GM19035 (cell line): Measurements from ENCODE around the gene ZFAND3.

Experiments
- ATAC-seq: cut with Tn5 transposase; IDR thresholded peaks from one replicate; pipeline ENCODE4 v1.9.1; 2021; ENCODE audit not compliant: unreplicated experiment

The ZFAND3 gene

DNA sequence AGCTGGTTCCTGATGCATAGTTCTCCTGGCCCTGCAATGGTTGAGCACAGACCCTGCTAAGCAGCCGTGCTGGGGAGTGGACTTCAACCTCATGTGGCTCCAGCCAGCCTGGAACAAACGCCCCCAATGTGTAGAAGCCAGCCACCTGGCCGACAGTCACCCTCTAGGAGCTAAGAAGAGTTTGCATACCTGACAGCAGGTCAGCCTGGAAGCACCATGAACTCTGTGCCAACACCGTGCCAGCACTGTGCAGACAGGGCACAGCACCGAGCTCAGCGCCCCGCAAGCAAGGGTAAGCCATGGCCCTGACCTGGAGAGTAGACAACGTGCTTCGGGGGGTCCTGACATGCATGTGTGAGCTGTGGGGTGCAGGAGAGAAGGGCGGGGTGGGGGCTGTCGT is 356.3 kb downstream of the ZFAND3 start:
- no peak for ATAC-seq

DNA sequence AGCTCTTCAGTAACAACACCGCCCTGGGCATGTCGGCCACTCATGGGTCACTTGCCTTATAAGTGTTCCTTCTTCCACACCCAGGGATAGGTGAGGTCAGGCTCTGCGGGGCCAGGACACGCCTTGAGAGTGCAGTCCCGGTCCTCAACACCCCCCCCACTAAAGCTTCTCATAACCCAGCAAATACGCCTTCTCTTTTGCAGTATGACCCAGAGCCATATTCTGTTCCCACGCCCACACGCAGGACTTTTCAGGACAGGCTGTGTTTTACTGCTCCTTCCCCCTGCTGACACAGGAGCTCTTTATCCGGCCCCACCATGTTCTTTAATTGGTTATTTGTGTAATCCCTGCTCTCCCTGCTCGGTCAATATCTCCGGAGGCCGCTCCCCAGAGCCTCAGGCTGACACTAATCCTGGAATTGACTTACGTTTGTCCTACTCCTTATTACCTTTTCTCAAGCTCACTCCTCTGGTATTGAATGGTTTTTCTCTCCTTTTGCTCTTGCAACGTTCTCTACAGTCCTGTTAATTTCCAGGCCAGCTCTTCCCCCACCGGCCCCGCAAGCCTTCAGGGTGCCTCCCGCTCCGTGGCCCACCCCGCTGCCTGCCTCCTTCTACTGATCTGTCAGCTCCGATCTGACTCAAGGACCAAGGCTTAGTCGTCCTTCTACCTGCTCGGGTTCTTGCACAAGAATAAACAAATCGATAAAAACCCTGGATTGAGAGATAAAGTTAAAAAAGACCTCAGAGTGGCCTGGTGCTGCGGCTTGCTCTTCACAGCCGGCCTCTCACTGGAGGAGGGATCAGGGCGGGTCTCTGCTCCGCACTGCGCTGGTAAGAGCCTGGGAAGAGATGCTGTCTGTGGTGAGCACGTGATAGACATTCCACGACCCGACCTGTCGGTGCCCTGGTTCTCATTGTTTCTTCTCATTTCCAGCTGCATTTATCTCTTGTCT is 357.5 kb downstream of the ZFAND3 start:
- ATAC-seq, result no peak

DNA sequence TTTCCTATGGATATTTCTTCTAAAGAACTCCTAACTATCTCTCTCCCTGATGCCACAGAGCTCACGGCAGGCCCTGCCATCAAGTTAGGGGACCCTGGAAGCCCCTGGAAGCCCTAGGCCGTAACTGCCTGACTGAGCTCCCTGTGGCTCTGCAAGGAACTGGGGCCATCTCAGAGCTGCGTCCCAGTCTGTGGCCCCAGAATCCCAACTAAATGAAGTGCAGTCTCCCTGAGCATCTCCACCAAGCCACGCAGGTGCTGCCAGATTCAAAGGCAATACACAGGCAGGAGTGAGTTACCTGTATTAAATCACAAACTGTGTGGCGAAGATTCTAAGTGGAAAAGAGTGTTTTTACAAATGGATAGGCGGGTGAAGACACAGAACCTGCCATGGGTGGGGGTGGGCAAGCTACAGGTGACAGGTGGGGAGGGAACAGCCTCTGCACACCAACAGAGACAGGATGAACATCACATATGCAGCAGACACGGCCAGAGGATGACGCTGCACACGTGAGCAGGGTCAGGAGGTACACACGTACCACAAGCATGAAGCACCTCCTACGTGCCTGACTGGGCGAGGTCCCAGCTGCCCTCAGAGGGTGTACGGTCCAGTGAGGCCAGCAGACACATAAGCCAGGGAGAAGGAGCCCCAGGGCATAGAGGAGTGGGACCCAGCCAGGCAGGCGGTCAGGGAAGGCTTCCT is 358.5 kb downstream of the ZFAND3 start:
- ATAC-seq, result no peak

DNA sequence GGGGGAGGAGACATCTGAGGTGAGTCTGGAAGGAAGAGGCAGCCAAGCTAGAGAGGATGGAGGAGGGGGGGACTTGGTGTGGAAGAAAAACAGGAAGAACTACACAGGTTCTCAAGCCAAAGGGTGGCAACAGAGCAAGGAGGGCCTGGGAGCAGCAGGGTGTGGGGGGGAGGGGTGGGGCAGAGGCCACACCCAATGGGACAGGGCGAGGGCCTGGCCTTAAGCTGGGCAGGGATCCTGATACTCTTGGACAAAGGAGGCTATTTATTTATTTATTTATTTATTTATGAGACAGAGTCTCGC is 359.0 kb downstream of the ZFAND3 start:
- no peak for ATAC-seq

DNA sequence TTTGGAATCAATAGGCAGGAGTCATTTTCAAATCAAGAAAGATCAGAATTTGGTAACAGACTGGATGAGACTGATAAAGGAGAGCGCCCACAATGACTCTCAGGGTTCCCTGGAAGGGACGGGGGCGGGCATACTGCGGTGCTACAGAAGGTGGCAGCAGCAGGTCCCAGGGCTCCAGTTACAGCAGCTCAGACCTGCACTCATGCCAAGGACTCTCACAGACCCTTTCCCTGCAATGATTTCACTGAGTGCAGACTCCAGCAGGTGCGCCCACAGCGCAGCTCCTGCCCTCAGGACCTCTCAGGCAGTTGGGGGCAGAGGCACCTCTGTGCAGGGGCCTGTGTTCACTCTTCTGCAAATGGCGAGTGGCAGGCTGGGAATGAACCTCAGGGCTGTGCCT is 359.8 kb downstream of the ZFAND3 start:
- no peak for ATAC-seq

DNA sequence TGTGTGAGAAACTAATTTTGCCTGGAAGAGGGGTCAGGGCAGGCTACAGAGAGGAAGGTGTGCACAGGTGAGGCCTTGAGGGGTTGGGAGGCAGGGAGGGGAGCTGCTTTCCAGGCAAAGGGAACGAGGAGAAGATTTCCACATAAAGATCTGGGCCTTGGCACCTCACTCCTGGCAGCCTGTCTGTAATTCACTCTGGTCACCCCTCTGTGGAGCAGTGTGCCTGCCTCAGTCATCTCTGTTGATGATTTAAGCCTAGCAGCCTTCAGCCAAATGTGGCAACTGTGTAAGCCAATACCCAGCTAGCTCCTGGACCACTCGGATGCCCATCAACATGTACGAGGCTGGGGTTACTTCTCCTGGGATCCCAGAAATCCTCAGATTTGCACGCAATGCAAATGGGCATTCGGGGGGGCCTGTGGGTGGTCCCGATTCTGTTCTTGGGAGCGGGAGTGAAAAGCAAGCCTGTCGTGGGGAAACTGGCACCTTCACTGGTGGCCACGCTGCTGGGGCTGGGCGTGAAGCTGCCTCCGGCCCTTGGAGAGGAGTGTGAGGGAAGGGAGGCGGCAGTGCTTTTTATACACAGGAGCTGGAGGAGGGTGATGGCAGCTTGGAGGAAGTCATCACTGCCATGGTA is 360.4 kb downstream of the ZFAND3 start:
- ATAC-seq, result no peak

DNA sequence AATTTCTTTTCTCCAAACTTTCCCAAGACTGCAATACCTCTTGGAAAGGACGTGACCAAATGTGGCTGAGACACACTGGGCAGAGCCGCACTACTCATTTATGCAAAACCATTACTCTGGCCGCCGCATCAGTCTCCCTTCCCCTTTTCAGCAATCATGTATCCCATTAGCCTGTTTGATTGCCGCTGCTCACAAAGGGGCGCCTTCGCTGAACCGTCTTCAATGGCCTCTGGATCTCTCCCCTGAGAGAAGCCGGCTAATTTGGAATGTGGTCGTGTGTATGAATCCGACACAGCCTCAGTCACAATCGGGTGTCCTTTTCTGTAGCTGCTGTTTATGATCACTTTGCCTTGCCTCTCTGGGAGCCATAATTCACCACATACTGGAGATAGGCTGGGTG is 361.1 kb downstream of the ZFAND3 start:
- ATAC-seq, result no peak

DNA sequence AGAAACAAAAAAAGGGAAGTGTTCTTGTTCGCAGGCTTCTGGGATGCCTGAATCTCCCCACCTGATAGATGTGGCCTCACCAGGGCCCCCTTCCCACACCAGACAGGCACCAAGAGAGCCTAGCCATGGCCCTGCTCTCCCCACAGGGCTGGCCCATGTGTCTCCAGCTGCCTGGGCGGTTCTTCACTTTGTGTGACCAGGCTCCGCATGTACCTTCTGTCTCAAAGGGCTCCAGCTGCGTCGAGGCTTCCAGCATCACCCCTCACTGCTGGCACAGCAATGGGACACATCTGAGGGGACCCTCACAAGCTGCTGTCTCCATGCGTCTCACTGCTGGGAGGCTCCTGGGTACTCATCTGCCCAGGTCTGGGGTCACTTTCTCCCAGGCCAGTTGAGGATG is 362.9 kb downstream of the ZFAND3 start:
- no peak for ATAC-seq

DNA sequence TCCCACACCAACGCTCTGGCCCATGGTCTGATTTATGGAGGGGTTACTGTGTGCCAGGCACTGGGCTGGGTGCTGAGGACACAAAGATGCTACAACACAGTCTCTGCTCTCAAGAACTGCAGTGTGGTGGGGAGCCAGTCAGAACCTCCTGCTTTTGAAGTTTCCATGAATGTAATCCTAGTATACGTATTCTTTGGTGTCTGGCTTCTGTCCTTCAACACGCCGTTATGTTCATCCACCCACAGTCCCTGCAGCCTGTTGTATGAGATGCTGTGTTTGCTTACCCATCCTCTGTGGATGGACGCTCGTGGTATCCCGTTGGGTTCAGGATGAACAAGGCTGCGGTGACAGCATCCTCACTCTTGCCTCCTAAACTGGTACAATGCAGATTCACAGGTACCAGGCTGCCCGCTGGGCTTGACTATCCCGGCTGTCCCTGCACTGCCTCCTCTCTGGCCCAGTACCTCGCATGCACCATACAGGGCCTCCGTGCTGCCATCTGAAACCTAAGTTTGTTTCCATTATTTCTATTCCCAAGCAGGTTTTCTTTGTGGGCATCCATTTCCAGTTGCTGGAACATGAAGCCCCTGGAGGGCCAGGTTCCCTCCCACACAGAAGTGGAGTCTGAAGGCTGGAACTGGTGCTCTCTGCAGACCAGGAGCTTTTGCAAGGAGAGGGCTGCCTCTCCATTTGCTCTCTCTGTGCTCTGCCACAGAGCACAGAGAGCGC is 364.5 kb downstream of the ZFAND3 start:
- no peak for ATAC-seq

DNA sequence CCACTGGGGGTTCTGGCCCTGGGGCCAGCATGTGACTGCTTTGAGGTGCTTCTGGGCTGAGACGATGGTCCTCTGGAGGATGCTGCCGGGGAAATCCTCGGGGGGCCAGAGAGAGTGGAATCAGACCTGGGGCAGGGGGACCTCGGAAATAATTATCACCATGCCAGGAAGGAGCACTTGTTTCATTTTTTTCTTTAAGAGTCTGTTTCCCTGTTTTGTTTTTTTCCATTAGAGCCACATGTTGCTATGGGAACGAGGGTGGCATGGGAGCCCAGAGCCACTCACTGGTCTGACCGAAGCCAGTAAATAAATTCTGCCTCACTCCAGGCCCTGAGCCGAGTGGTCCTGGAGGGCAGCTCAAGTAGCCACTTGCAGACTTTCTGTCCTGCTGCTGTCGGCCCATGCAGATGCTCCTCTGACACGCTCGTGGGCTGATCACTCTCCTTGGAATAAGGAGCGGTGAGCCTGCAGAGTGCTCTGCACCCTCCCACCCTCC is 365.1 kb downstream of the ZFAND3 start:
- ATAC-seq, result no peak

DNA sequence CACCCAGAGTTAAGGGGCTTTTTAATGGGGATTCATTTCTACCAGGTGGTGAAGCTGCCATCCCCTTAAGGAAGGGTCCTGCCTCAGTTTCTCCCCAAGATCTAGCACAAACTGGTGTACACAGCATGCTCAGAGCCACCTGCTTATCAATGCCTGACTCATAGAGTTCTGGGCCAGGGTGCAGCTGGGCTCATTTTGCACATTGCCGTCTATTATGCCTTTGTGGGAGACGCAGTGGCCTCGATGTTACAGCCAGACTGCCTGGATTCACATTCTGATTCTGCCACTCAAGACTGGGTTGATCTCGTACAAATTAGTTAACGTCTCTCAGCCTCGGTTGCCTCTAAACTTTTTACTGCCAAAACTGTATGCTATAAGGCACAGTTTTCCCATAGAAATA is 365.7 kb downstream of the ZFAND3 start:
- ATAC-seq, result no peak

DNA sequence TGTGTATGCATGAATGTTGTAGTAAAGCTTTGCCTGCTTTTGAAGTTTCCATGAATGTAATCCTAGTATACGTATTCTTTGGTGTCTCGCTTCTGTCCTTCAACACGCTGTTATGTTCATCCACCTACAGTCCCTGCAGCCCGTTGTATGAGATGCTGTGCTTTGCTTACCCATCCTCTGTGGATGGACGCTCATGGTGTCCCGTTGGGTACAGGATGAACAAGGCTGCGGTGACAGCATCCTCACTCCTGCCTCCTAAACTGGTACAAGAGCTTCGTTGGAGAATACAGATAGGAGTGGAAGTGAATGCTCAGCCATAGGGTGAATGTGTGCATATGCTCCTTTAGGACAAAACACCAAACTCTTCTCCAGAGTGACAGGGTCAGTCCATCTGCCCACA is 366.2 kb downstream of the ZFAND3 start:
- no peak for ATAC-seq

DNA sequence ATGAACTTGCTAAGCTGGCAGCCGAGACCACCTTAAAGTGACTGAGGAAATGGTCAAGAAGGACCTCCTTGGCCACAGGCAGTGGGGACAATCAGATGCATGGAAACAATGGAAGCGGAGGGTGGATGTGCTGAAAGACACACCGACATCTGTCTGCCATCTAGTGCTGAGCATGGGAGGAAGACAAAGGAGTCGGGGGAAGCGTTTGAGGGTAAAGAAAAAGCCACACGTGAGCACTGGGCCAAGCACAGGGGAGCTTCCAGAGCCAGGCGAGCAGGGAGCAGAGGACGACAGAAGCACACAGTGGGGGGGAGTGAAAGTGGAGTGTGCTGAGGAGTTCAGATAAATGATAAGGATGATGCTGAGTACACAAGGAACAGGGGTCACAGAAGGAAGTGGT is 367.8 kb downstream of the ZFAND3 start:
- no peak for ATAC-seq

DNA sequence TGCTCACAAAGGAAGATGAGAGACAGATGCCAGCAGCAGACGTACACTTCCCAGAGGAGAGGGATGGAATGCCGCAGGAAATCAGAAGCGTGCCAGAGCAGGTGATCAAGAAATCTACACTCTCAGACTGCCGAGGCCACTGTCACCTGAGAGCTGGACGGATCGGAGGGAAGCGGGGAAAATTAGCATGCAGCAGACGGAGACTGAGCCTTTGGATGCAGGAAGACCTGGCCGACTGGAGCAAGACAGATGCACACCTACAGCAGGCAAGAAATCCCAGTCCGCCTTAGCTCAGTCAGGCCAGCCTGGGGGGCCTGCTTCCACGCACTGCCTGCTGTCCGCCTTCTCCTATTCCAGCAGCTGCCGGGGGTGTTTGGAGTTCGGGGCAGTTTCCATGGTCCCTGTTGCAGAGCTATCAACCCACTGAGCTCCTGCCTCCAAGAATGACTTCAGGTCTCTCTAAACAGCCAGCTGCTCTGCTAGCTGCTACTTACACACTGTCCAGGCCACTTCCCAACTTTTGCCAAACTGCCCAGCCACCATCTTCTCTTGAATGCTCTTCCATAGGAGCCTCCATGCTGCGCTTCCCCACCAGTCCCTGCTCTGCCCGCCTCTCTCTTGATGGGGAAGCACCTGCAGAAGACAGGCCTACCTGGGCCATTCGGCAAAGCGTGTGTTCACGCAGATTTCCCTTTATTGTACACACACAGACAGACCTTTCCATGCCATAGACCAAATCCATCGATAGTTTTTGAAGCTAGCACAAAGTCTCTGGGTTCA is 368.5 kb downstream of the ZFAND3 start:
- no peak for ATAC-seq

DNA sequence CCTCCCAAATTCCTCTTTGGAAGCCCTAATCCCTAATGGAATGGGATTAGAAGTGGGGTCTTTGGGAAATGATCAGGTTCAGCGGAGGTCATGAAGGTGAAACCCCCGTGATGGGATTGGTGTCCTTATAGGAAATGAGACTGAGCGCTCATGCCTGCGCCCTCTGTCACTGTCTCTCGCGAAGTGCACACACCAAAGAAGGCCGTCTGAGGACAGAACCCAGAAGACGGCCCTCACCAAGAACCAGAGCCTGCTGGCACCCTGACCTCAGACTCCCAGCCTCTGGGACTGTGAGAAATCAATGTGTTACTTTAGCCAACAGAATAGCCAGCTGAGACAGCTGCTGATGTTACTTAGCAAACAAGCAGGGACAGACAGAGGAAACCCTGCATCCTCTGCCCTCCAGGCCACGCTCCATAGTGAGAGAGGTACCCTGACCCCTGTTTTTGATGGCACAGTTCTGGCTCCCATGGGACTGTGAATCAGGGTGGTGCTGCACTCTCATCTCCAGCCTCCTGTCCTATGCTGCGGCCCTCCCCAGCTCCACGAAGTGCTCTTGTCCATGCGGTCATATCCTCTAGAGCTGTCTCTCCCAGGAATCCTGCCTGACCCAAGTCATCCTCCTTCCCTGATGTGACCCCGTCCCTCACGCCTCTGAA is 369.3 kb downstream of the ZFAND3 start:
- ATAC-seq, result no peak

DNA sequence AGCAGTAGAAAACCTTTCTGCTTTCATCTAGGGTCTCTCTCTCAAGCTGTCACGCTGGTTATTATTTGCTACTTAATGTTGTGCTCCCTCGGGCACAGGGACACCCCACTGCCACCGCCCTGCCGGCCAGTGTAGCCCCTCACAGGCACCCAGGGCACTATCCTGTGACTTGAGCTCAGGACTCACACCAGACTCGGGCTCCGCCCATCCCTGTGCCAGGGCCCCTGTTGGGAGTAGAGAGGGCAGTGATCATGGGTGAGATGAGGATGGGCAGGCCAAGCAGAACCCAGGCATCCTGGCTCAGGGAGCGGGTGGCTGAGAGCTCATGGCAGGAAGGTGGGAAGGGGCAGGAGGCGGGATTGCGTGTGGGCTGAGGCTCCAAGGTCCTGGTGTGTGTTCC is 371.9 kb downstream of the ZFAND3 start:
- no peak for ATAC-seq

DNA sequence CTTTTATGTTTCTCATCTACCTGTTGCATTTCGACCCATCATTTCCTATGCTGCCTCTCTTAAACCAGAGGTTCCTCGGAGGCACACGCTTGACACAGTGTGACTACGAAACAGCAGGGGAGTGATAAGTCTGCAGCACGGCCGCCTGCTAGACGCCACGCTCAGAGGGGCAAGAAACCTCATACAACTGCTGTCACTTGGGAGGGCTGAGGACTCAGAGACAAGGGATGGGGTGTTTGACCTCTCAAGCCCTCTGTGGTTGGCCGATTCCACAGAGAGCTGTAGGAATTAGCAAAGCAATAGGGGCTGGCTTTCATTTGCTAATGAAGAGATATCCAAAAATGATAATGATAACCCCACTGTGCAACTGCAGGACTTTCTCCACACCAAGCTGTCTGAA is 372.5 kb downstream of the ZFAND3 start:
- no peak for ATAC-seq

DNA sequence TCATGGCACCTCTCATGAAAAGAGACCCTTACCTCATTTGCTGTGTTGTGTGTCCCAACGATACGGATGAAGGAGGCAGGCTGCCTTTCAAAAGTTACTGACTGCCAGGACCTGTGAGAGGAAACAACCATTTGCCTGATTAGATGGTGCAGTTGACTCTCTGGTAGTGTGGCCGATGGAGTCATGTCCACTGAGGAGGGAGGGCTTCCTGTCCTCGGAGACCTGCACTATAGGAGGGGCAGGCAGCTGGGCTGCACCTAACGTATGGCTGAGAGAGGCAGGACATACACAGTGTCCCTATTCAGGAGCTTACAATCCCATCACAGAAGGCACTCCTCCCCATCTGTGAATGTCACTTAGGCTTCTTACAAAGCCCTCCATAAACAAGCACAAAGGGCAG is 373.0 kb downstream of the ZFAND3 start:
- ATAC-seq, result no peak

DNA sequence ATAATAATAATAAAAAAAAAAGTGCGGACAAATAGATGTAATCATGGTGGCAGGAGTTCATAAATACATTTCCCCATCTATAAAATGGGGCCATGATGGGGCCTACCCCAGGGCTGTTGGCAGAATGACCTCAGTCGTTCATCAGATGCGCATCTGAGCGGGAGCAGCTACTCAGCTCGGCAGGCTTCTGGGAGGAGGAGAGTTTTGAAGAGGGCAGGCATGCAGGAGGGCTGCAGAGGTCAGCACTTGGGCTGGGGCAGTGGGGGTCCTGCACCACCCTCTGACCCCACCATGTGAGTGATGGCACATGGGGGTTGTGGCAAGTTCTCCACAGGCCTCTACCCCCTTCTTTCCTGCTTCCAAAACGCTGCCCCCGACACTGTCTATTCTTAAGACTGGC is 373.5 kb downstream of the ZFAND3 start:
- ATAC-seq, result no peak
